ENCODE data around the gene FCAR. TPM values are rescaled to one million over a fixed set of nuclear protein-coding genes. Genes with fewer than 3 reads are reported as not detected.
"Not testable (repeated sequence)": the region's sequence is repeated elsewhere in the genome, so short reads cannot be mapped to it uniquely, and the experiment has no call there.

Gene FCAR
- total RNA-seq, 1 experiment from 2014 or later, result not detected

DNA sequence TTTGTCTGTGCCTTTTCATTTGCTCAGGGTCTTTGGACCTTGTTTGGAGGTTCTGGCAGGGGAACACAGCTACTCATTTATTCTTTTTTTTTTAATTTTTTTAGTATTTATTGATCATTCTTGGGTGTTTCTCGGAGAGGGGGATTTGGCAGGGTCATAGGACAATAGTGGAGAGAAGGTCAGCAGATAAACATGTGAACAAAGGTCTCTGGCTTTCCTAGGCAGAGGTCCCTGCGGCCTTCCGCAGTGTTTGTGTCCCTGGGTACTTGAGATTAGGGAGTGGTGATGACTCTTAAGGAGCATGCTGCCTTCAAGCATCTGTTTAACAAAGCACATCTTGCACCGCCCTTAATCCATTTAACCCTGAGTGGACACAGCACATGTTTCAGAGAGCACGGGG is 33.9 kb downstream of the FCAR start:
- not testable (repeated sequence) for H3K4me1 ChIP-seq (ENCODE audit: low read length); H4K20me1 ChIP-seq (ENCODE audit: insufficient read depth, low read depth, low read length); H3K4me2 ChIP-seq (ENCODE audit: low read depth, low read length, poor library complexity, severe bottlenecking); H3K9me3 ChIP-seq (ENCODE audit: low read length); H3K79me2 ChIP-seq (ENCODE audit: low read length); H2AFZ ChIP-seq (ENCODE audit: low read length); H3K4me3 ChIP-seq (ENCODE audit: low read length); H3K9me2 ChIP-seq (replicated peaks; ENCODE audit: insufficient read depth, low read length); DNase-seq; H3K36me3 ChIP-seq (ENCODE audit: insufficient read depth, low read length); H3K27me3 ChIP-seq (ENCODE audit: low read length); H3K27ac ChIP-seq (ENCODE audit: low read length); H3K9ac ChIP-seq (ENCODE audit: low read length)

GRCh38 chr19:54916822-54917221 is 42.8 kb downstream of the FCAR start:
- no peaks in the 10 kb centered on the region for H3K79me2 ChIP-seq (ENCODE audit: low read length)
- no peaks in the 10 kb centered on the region for H3K4me1 ChIP-seq (ENCODE audit: low read length)
- H3K36me3 ChIP-seq (ENCODE audit: insufficient read depth, low read length), result no peaks in the 10 kb centered on the region
- H3K27ac ChIP-seq (ENCODE audit: low read length), result no peak overlapping the region
- no peak overlapping the region for H2AFZ ChIP-seq (ENCODE audit: low read length)
- no peak overlapping the region for H3K4me3 ChIP-seq (ENCODE audit: low read length)
- no peaks in the 10 kb centered on the region for H3K9me2 ChIP-seq (replicated peaks; ENCODE audit: insufficient read depth, low read length)
- H3K4me2 ChIP-seq (ENCODE audit: low read depth, low read length, poor library complexity, severe bottlenecking), result no peak overlapping the region
- no peaks in the 10 kb centered on the region for H3K9me3 ChIP-seq (ENCODE audit: low read length)
- H3K27me3 ChIP-seq (ENCODE audit: low read length), result no peaks in the 10 kb centered on the region
- H3K9ac ChIP-seq (ENCODE audit: low read length), result no peak overlapping the region
- no peaks in the 10 kb centered on the region for H4K20me1 ChIP-seq (ENCODE audit: insufficient read depth, low read depth, low read length)
- DNase-seq, result no peak

GRCh38 chr19:54918499-54918898 is 44.5 kb downstream of the FCAR start:
- Histone ChIP-seq H3K9me2 (replicated peaks; ENCODE audit: insufficient read depth, low read length) (no peaks in the 10 kb centered on the region), H2AFZ (ENCODE audit: low read length) (no peak overlapping the region), H3K79me2 (ENCODE audit: low read length) (no peaks in the 10 kb centered on the region), H3K4me1 (ENCODE audit: low read length) (no peaks in the 10 kb centered on the region), H3K27me3 (ENCODE audit: low read length) (no peaks in the 10 kb centered on the region), H4K20me1 (ENCODE audit: insufficient read depth, low read depth, low read length) (no peaks in the 10 kb centered on the region), H3K9me3 (ENCODE audit: low read length) (no peaks in the 10 kb centered on the region), H3K36me3 (ENCODE audit: insufficient read depth, low read length) (no peaks in the 10 kb centered on the region), H3K27ac (ENCODE audit: low read length) (no peak overlapping the region), H3K9ac (ENCODE audit: low read length) (no peak overlapping the region), H3K4me2 (ENCODE audit: low read depth, low read length, poor library complexity, severe bottlenecking) (no peak overlapping the region), H3K4me3 (ENCODE audit: low read length) (no peak overlapping the region)
- DNase-seq, result no peak

- not testable (repeated sequence) for H3K36me3 ChIP-seq (ENCODE audit: insufficient read depth, low read length); H3K79me2 ChIP-seq (ENCODE audit: low read length); H3K9me3 ChIP-seq (ENCODE audit: low read length); H2AFZ ChIP-seq (ENCODE audit: low read length); H3K27ac ChIP-seq (ENCODE audit: low read length); H3K4me1 ChIP-seq (ENCODE audit: low read length); H3K4me3 ChIP-seq (ENCODE audit: low read length); H4K20me1 ChIP-seq (ENCODE audit: insufficient read depth, low read depth, low read length); H3K9me2 ChIP-seq (replicated peaks; ENCODE audit: insufficient read depth, low read length); H3K4me2 ChIP-seq (ENCODE audit: low read depth, low read length, poor library complexity, severe bottlenecking); H3K27me3 ChIP-seq (ENCODE audit: low read length); H3K9ac ChIP-seq (ENCODE audit: low read length)
- DNase-seq, result peak; percentile 60
These were observed 45.9 kb downstream of the FCAR start for GRCh38 chr19:54919646-54920563.

DNA sequence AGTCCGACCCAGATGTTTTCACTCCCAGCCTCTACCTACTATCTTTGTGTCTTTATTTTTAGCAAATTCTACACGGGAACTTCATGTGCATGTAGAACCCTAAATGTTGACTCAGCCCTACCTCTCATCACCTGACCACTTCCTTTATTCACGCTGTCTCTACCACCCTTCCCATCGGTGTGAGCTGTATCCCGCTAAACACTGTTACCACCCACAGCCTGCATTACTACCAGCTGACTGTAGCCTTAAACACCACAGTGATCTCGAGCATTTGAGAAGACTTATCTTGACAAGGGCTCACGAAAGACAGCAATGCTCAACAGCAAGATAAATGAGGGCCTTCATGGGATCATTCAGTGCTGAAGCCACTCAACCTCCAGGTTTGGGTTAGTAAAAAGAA is 47.0 kb downstream of the FCAR start:
- DNase-seq, result no peak
- Histone ChIP-seq H2AFZ (ENCODE audit: low read length) (no peak overlapping the region), H3K4me1 (ENCODE audit: low read length) (no peaks in the 10 kb centered on the region), H3K9ac (ENCODE audit: low read length) (no peak overlapping the region), H4K20me1 (ENCODE audit: insufficient read depth, low read depth, low read length) (no peaks in the 10 kb centered on the region), H3K79me2 (ENCODE audit: low read length) (no peaks in the 10 kb centered on the region), H3K9me3 (ENCODE audit: low read length) (no peaks in the 10 kb centered on the region), H3K36me3 (ENCODE audit: insufficient read depth, low read length) (no peaks in the 10 kb centered on the region), H3K4me2 (ENCODE audit: low read depth, low read length, poor library complexity, severe bottlenecking) (no peak overlapping the region), H3K4me3 (ENCODE audit: low read length) (no peak overlapping the region), H3K9me2 (replicated peaks; ENCODE audit: insufficient read depth, low read length) (no peaks in the 10 kb centered on the region), H3K27ac (ENCODE audit: low read length) (no peak overlapping the region), H3K27me3 (ENCODE audit: low read length) (no peaks in the 10 kb centered on the region)

DNA sequence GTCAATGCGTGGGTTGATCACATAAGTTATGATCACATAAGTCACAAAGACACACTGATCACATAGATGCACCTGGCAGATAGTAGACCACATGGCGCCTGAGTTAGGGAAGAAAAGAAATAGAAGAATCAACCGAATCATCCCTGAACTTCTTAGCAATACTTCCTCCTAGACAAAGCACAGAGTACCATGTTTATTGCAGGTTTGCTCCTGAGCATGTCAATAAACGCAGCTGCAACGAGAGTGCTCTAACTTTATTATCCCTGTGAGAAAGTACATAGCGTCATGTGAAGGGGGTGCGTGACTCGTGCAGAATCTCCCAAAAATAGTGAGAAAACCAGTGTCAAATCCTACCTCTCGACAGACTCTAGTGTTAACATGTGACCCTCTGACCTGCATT is 49.2 kb downstream of the FCAR start:
- H4K20me1 ChIP-seq (ENCODE audit: insufficient read depth, low read depth, low read length), result no peaks in the 10 kb centered on the region
- H3K36me3 ChIP-seq (ENCODE audit: insufficient read depth, low read length), result no peaks in the 10 kb centered on the region
- no peaks in the 10 kb centered on the region for H3K9me2 ChIP-seq (replicated peaks; ENCODE audit: insufficient read depth, low read length)
- no peaks in the 10 kb centered on the region for H3K79me2 ChIP-seq (ENCODE audit: low read length)
- DNase-seq, result no peak
- no peak overlapping the region for H3K4me3 ChIP-seq (ENCODE audit: low read length)
- H3K27ac ChIP-seq (ENCODE audit: low read length), result no peak overlapping the region
- H3K9me3 ChIP-seq (ENCODE audit: low read length), result 0 out of 2 replicates have a peak, but pooled peaks cover 2% of the 10 kb centered on the region
- H2AFZ ChIP-seq (ENCODE audit: low read length), result no peak overlapping the region
- H3K4me2 ChIP-seq (ENCODE audit: low read depth, low read length, poor library complexity, severe bottlenecking), result no peak overlapping the region
- no peak overlapping the region for H3K9ac ChIP-seq (ENCODE audit: low read length)
- H3K4me1 ChIP-seq (ENCODE audit: low read length), result no peaks in the 10 kb centered on the region
- no peaks in the 10 kb centered on the region for H3K27me3 ChIP-seq (ENCODE audit: low read length)

DNA sequence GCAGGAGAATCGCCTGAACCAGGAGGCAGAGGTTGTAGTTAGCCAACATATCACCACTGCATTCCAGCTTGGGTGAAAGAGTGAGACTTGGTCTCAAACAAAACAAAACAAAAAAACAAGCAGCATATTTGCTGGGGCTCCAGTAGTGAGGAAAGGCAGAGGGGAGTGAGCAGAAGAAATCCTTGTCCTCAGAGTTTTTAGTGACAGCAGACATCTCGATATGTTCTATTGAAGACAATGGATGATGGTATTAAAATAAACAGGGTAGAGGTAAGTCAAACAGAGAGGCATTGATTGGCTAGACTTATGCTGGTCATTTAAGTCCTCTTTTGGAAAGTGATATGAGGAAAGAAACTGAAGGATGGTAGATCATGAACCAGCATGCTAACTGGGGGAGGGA is 54.3 kb downstream of the FCAR start:
- no peaks in the 10 kb centered on the region for H3K27me3 ChIP-seq (ENCODE audit: low read length)
- H3K9me2 ChIP-seq (replicated peaks; ENCODE audit: insufficient read depth, low read length), result no peaks in the 10 kb centered on the region
- no peak overlapping the region for H2AFZ ChIP-seq (ENCODE audit: low read length)
- H3K36me3 ChIP-seq (ENCODE audit: insufficient read depth, low read length), result no peaks in the 10 kb centered on the region
- H3K79me2 ChIP-seq (ENCODE audit: low read length), result no peaks in the 10 kb centered on the region
- no peak overlapping the region for H3K9ac ChIP-seq (ENCODE audit: low read length)
- 0 out of 2 replicates have a peak, but pooled peaks cover 4% of the 10 kb centered on the region for H3K9me3 ChIP-seq (ENCODE audit: low read length)
- H3K4me3 ChIP-seq (ENCODE audit: low read length), result no peak overlapping the region
- DNase-seq, result no peak
- H3K4me2 ChIP-seq (ENCODE audit: low read depth, low read length, poor library complexity, severe bottlenecking), result no peak overlapping the region
- no peaks in the 10 kb centered on the region for H3K4me1 ChIP-seq (ENCODE audit: low read length)
- no peaks in the 10 kb centered on the region for H4K20me1 ChIP-seq (ENCODE audit: insufficient read depth, low read depth, low read length)
- no peak overlapping the region for H3K27ac ChIP-seq (ENCODE audit: low read length)

GRCh38 chr19:54937926-54938325 is 63.9 kb downstream of the FCAR start:
- no peak overlapping the region for H3K4me3 ChIP-seq (ENCODE audit: low read length)
- peaks cover 12% of the 10 kb centered on the region for H3K4me1 ChIP-seq (ENCODE audit: low read length)
- H3K4me2 ChIP-seq (ENCODE audit: low read depth, low read length, poor library complexity, severe bottlenecking), result no peak overlapping the region
- H3K27ac ChIP-seq (ENCODE audit: low read length), result no peak overlapping the region
- H3K9me2 ChIP-seq (replicated peaks; ENCODE audit: insufficient read depth, low read length), result no peaks in the 10 kb centered on the region
- no peaks in the 10 kb centered on the region for H3K36me3 ChIP-seq (ENCODE audit: insufficient read depth, low read length)
- no peaks in the 10 kb centered on the region for H4K20me1 ChIP-seq (ENCODE audit: insufficient read depth, low read depth, low read length)
- H2AFZ ChIP-seq (ENCODE audit: low read length), result no peak overlapping the region
- H3K27me3 ChIP-seq (ENCODE audit: low read length), result no peaks in the 10 kb centered on the region
- H3K79me2 ChIP-seq (ENCODE audit: low read length), result no peaks in the 10 kb centered on the region
- H3K9me3 ChIP-seq (ENCODE audit: low read length), result no peaks in the 10 kb centered on the region
- H3K9ac ChIP-seq (ENCODE audit: low read length), result no peak overlapping the region
- DNase-seq, result no peak

All from Karpas-422 (cell line).